ENCODE data around the gene HAUS5. TPM values are rescaled to one million over a fixed set of nuclear protein-coding genes. Genes with fewer than 3 reads are reported as not detected.

The HAUS5 gene
- total and polyA plus RNA-seq, 8 donors = 5.6 to 22.5 (median 7.4) TPM

- Histone ChIP-seq H3K4me1 (no peaks in the 10 kb centered on the region), H3K4me3 (no peak overlapping the region), H3K36me3 (no peaks in the 10 kb centered on the region), H3K27ac (no peak overlapping the region), H3K27me3 (no peaks in the 10 kb centered on the region), H3K9me3 (no peaks in the 10 kb centered on the region)
- DNase-seq (no peak), FAIRE-seq (no peak), ATAC-seq (no peak)
- WGBS, 2 donors = 81 to 84% methylated on average over 7 of the region's 7 CpGs
- intact Hi-C loops (cut with DNase I) = no loop called here
- no peak for TF ChIP-seq CTCF (IDR thresholded peaks at IDR 0.05)
These were observed 6.3 kb downstream of the HAUS5 start for GRCh38 chr19:35618857-35619256.

GRCh38 chr19:35619290-35619923, 6.9 kb downstream of the HAUS5 start:
- Histone ChIP-seq H3K27me3 (no peaks in the 10 kb centered on the region), H3K27ac (no peak overlapping the region), H3K4me3 (no peak overlapping the region), H3K4me1 (no peaks in the 10 kb centered on the region), H3K9me3 (no peaks in the 10 kb centered on the region), H3K36me3 (no peaks in the 10 kb centered on the region)
- FAIRE-seq (no peak), DNase-seq (peak in 1 of 6 donors; percentile 60), ATAC-seq (no peak)
- intact Hi-C loops (cut with DNase I) = no loop called here
- no peak for TF ChIP-seq CTCF (IDR thresholded peaks at IDR 0.05)
- WGBS, 2 donors = 96 to 97% methylated on average over 11 to 12 of the region's 12 CpGs

GRCh38 chr19:35620001-35620400, 7.5 kb downstream of the HAUS5 start:
- intact Hi-C loops (cut with DNase I) = no loop called here
- WGBS, 2 donors = 90 to 93% methylated on average over 17 of the region's 17 CpGs

GRCh38 chr19:35621708-35622107, 9.2 kb downstream of the HAUS5 start:
- no peak overlapping the region for H3K27ac ChIP-seq
- no peaks in the 10 kb centered on the region for H3K4me1 ChIP-seq
- no peak for TF ChIP-seq CTCF (IDR thresholded peaks at IDR 0.05)
- DNase-seq = no peak
- no peak for FAIRE-seq
- H3K4me3 ChIP-seq = no peak overlapping the region
- no peaks in the 10 kb centered on the region for H3K27me3 ChIP-seq
- WGBS, 2 donors = 90 to 92% methylated on average over 9 of the region's 9 CpGs
- no peak for ATAC-seq
- H3K36me3 ChIP-seq = no peaks in the 10 kb centered on the region
- intact Hi-C loops (cut with DNase I) = no loop called here
- H3K9me3 ChIP-seq = no peaks in the 10 kb centered on the region

More at GRCh38 chr19:35620001-35620400, 7.5 kb downstream of the HAUS5 start:
- no peak overlapping the region for H3K4me3 ChIP-seq
- ATAC-seq = no peak
- H3K4me1 ChIP-seq = no peaks in the 10 kb centered on the region
- H3K9me3 ChIP-seq = no peaks in the 10 kb centered on the region
- TF ChIP-seq CTCF (IDR thresholded peaks at IDR 0.05) = no peak
- no peaks in the 10 kb centered on the region for H3K27me3 ChIP-seq
- H3K36me3 ChIP-seq = no peaks in the 10 kb centered on the region
- H3K27ac ChIP-seq = no peak overlapping the region
- no peak for FAIRE-seq
- DNase-seq = peak in 1 of 6 donors; percentile 69

- Histone ChIP-seq H3K4me3 (no peak overlapping the region), H3K4me1 (no peaks in the 10 kb centered on the region), H3K27me3 (no peaks in the 10 kb centered on the region), H3K9me3 (no peaks in the 10 kb centered on the region), H3K27ac (no peak overlapping the region), H3K36me3 (no peaks in the 10 kb centered on the region)
- no peak for TF ChIP-seq CTCF (IDR thresholded peaks at IDR 0.05)
- ATAC-seq (no peak), FAIRE-seq (no peak), DNase-seq (no peak)
- 87 to 94% methylated on average over 11 to 13 of the region's 13 CpGs for WGBS, 2 donors
- intact Hi-C loops (cut with DNase I) = no loop called here
These were observed 10.2 kb downstream of the HAUS5 start for GRCh38 chr19:35622750-35623149.
